NCI-H2029 treated with DMSO at 0.1 percent for 48 hours (cell line): Measurements from ENCODE around the gene MTA3.

ENCODE experiments used
- DNase-seq: peaks from one replicate; lab custom pipeline; 2025; lab: John Stamatoyannopoulos, UW

Gene MTA3

DNA sequence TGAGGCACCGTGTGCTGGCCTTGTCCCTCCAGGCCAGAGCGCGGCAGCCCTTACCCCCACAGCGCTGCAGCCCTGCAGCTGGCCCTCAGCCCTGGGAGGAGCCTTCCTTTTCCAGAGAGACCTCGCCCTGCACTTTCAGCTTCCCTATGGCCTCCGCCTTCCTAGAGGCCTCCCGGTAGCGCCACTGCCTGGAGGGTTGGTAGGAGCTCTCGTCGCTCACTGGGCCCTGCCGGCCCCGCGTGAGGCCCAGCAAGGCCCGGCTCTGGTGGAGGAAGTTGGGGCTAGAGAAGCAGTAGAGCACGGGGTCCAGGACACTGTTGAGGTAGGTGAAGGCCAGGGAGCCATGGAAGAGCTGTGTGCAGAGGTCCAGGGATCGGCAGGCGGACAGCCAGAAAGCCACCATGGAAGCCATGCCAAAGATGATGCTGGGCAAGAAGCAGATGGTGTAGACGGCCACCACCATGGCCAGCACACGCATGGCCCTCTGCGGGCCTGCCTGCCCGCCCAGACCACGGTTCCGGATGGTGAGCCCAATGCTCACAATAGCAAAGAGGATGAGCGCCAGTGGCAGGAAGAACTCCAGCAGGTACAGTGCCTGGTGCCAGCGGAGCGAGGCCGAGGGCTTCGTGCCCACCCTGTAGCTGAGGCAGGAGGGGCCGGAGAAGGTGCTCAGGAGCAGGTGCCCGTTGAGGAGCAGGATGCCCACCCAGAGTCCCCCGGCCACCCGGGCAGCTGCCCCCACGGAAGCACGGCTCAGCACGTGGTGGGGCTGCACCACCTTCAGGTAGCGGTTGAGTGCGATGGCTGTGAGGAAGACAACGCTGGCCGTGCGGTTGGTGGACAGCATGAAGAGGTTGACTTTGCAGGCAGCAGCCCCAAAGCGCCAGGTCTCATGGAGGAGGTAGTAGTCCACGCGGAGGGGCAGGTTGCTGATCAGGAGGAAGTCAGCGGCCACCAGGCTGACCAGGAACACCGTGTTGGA is 194.7 kb downstream of the MTA3 start:
- no peak for DNase-seq

DNA sequence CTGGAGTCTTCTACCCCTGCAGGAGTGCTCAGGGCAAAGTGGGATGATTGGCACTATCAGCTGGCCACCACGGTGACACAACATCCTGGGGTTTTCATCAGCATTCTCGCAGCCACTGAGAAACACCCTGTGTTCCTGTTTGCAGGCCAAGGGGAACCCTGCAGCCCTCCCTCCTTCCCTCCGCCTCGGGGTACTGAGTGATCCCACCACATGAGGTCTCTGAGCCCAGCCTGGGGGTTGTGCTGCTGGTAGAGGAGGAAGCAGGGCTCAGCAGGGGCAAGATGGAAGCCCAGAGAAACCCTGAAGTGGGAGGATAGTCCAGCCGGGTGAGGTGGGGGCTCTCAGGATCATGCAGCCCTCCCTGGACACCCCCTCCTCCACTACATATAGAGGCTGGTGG is 195.7 kb downstream of the MTA3 start, which contains the start of gene OXER1:
TSS of gene OXER1 (minus strand) at position 40 of the 400 bp plus-strand sequence. CDS start 73 bp downstream, outside the sequence.
- no peak for DNase-seq

DNA sequence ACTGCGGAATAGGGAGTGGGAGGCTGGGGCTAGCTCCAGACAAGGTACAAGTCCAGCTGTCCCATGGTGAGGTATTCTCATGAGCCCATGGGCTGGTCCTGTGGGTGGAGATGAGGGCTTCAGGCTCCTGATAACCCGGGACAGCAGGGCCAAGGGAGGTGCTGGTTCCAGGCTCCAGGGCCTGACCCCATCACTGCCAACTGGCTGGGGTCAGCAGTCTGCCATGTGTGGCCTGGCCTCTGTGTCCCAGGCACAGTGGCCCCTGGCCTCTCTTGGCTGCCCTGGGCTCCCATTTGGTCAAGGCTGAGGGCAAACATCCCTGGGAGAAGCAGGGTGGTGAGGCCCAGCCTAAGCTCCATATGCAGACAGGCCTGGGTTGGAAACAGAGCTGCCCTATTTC is 196.5 kb downstream of the MTA3 start:
- DNase-seq, result no peak

DNA sequence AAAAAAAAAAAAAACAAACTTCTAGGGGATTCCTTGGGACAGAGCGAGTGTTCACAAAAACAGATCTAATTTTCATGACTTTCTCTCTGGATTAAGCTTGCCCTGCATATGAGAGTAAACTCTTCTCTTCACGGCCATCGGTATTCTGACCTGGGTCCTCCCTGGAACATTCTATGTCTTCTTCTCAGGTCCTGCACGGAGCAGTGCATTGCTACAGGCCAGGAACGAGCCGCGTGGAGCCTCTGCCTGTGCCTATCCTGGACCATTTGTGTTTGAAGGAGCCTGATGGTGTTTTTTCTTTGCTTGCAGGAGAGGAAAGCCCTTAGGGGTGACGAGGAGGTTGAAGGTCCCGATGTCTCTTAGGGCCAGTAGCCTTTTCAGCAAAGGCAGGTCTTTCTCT is 197.3 kb downstream of the MTA3 start:
- no peak for DNase-seq

DNA sequence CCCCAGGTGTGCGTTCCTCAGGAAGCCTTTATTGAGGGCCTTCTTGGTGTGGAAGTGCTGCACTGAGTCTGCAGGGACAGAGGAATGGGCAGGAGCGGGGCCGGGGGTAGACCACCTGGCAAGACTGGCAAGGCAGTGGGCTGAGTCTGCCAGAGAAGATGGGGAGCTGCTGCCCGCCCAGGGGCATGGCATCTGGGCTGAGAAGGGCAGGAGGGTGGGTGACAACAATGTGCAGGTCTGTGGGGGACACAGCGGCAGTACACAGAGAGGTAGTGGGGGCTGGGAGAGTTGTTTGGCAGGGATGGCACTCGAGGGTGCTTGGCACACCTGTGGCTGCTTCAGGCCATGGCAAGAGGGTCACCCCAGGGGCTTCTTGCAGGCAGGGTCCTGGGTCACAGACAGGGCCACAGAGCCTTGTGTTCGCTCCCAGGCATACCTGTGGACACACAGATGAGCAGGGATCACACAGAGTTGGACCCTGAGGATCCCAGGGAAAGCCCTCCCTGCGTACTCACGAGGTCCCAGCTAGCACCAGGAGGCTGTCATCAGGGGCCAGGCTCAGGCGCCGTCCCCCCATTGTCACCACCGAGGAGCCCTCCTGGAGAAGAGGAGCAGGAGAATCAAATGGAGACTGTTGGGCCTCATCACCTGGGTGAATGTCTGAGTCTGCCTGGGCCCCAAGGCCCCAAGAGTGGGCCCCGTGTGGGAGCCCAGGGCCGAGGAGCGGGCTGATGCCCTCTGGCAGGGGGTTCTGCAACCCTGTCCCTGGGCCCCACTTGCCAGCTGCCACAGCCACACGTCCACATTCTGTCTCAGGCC is 198.9 kb downstream of the MTA3 start:
- no peak for DNase-seq

DNA sequence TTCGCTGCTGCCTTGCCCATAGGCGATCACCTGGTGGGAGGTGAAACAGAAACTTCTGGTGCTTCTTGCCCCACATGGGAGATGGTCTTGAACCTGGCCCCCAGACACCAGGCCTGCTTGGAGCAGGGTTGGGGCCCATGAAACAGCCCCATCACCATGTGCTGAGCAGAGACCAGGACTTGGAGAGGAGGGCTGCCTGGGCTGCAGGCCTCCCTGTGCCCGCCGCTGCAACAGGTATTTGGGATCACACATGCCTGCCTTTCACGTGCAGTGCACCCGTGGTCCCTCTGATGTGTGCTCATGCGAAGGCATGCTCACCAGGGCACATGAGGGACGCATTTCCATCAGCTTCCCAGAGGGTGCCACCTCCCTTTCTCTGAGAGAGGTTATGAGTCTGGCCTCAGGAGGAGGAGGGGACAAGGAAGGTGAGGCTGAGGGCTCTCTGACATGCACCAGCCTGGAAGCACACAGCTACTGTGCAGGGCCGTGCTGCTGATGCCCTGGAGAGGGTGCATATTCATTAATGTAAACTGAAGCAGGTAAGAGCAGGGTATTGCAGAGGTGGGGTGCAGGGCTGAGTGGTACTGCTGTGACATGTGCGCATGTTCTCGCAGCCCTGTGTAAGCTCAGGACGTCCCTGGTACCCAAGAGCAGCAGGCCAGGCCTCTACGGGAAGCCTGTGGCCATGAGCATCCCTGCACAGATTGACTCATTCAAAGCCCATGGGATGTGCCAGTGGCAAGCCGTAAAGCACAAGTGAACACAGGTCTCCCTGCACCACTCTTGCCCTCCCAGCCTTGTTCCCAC is 199.7 kb downstream of the MTA3 start:
- no peak for DNase-seq

DNA sequence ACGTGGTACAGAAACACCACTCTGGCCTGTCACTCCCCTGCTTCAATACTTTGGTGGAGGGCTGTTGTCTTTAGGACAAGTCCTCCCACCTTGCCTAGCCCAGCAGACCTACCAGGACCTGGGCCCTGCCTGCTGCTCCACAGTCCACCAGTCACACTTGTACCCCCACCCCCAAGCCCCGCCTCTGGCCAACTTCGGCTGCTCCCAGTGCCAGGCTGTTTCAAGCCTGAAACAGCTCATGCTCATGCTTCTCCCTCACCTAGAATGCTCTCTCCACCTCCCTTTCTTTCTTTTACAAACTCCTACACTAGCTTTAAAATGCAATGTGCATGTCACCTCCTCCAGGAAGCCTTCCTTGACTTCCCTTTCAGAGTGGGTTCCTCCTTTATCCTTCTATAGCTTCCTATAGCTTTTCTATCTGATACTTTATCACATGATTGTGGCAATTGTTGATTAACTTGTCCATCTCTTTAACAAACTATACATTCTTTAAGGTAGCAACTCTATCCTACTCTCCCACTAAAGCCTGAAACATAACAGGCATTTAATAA is 200.3 kb downstream of the MTA3 start:
- DNase-seq, result no peak

DNA sequence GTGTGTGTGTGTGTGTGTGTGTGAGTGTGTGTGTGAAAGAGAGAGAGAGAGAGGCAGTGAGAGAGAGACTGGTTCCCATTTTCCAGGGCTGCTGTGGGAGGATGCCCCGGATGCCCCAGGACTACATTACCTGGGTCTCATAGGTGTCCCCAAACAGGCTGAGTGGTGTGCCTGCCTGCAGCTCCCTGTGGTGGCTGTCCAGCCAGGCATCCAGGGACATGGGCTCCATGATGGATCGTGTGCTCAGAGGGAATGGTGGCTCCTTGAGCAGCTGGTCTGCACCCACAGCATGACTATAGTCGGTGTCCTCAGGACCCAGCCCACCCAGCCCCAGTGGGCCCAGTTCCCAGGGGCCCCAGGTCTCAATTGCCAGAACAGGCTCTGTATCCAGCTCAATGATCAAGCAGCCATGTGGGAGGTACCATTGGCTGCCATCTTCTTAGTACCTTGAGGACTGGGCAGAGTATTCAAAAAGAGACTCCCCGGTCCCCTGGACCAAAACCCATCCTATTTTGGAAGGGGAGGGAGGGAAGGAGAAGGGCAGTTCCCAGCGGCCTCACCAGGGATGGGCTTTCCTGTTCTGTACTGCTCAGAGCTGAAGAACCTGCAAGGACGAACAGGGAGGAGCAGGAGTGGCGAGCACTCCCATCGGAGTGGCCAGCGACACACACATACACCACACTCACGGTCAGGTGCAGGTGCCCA is 201.3 kb downstream of the MTA3 start:
- DNase-seq, result no peak

DNA sequence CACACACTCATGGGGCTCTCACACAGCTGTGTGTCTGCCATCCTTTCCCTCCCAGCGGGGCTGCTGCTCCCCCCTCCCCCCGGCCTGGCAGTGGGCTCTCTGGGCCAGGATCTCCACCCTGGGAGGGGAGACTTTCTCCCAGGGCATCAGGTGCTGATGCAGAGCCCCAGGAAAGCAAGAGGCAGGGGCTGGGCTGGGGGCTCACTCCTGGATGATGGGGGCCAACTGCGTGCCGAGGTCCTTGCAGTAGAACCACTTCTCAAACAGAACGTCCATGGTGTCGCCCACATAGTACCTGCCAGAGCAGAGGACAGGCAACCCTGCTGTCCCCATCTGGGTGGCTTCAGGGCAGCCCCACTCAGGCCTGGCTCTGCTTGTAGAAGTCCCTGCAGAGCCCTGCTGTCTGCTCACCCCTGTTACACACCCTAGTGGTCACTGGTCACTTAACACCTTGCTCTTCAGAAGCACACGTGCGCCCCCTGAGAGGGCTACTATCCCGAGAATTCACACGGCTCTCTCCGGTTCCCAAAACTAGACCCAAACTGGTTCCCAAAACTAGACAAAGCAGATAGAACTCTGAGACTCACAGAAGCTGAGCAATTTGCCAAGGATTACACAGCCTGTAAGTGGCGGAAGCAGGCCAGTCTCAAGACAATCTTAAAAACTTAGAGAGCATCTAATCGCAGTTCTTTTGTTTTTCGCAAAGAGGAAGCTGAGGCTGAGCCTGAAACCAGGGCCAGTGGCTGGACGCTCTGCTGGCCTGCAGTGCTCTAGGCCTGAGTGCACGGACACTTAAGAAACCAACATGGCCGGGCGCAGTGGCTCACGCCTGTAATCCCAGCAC is 202.1 kb downstream of the MTA3 start:
- DNase-seq, result no peak

DNA sequence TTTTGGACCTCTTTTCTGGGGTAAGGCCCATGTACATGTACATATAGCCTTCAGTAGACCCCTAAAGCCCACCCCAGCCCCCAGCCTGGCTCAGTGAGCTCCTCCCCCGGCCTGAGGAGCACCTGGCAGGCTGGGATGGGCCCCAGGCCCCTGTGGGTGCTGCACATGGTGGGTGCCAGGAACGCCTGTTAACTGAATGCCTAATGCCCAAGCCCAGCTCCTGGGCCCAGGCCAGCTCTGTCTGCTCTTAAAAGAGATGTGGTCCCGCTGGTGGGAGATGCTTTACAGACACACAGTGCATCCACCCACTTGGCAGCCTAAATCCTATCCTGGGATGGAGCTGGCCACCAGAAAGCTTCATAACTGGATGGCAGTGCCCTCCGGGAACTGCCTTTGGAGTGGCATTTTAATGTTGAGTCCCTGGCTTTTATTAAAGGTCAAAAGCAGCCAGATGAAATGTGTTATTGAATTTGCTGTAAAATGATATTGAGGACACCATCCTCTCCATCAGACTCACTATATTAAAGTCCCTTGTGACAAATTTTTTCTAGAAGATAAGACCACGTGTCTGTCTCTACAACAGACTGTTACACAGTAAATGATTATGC is 203.2 kb downstream of the MTA3 start:
- no peak for DNase-seq

DNA sequence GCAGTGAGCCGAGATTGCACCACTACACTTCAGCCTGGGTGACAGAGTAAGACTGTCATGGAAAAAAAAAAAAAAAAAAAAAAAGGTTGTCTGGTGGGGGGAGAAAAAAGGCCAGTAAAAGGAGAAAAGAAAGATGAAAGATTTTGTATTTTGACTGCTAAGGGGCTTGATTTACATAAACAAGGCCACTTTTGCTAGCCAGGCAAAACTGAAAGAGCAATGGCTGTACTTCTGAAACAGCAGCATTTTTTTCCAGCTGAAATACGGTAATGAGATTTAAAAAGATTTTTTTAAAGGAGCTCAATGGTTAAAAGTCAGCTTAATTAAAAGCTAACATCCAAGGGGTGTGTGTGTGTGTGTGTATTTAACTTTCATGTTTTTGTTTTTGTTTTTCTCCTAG is 206.8 kb downstream of the MTA3 start:
- DNase-seq, result no peak

DNA sequence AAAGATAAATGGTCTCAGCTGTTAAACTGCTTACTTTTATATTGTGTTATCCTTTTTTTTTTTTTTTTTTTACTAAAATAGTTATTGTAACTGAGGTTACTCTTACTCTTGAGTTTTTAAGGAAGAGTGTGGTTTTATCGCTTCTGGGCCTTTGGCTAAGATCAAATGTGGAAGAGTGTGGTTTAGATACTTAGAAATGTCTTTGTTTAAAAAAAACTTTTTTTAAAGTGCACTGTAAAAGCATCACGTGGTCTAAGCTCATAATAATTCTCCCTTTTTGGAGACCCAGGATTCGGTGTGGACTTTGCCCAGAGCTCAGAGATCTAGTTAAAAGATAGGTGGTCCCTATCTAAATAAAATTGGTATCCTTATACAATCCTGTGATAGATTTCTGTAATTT is 207.4 kb downstream of the MTA3 start:
- no peak for DNase-seq

DNA sequence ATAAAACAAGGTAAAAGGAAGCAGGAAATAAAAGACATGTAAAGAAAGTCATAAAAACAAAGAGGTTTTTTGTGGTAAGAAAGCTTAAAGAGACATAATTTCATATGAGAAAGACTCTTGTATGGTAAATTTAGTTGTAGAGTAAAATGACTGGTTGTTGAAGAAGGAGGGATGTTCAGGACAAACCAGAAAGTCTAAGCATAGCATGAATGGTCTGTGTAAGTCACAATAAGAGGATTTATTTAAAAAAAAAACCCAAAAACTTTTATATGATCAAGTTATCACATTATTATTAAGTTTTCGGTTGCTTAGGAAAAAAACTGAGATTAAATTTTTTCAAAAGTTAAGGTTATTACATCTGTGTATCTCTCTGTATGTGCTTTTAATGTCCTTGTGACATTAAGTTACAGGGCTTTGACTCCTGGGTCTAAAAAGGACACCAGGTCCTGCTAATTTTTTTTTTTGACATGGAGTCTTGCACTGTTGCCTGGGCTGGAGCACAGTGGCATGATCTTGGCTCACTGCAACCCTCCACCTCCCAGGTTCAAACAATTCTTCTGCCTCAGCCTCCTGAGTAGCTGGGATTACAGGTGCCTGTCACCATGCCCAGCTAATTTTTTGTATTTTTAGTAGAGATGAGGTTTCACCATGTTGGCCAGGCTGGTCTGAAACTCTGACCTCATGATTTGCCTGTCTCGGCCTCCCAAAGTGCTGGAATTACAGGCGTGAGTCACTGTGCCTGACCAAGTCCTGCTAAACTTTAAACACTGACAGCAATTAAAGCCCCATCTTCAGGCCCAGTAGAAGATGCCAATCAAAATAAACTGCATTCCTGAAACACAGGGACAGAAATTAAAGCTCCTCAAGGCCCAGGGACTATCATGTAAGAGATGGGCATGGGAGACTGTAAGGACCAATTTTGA is 209.7 kb downstream of the MTA3 start:
- no peak for DNase-seq

DNA sequence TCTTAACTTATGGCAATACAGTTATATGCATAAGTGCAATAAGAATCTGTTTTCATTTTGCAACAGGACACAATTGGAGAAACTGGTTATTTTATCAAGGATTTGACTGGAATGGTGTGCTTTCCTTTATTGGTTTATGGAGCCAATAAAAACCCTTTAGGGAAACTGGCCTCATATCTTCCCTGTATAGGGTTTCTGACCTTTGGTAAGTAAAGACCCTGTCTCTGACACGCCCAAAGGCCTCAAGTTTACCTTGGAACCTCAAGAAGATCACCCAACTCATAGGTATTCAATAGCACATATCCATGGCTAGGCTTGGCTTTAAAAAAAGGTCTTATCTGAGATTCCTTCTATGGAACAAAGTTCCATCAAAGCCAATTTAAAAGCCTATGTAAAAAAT is 212.7 kb downstream of the MTA3 start:
- no peak for DNase-seq

DNA sequence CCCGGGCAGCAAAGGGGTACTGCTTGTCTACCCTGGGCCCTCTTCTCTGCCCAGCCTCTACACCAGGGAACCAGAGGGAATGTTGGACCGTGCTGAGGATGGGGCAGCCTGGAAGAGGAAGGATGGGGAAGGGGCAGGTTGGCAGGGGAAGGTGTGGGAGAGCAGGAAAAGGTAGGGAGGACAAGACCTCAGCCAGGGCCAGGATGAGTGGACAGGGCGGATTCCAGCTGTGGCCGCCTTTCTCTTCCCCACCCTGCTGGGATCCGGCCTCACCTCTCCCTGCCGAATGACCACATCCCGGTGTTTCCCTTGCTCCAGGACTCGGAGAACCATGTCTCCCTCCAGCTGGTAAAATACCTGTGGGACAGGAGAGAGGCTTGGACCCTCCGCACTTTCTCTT is 215.1 kb downstream of the MTA3 start:
- no peak for DNase-seq

DNA sequence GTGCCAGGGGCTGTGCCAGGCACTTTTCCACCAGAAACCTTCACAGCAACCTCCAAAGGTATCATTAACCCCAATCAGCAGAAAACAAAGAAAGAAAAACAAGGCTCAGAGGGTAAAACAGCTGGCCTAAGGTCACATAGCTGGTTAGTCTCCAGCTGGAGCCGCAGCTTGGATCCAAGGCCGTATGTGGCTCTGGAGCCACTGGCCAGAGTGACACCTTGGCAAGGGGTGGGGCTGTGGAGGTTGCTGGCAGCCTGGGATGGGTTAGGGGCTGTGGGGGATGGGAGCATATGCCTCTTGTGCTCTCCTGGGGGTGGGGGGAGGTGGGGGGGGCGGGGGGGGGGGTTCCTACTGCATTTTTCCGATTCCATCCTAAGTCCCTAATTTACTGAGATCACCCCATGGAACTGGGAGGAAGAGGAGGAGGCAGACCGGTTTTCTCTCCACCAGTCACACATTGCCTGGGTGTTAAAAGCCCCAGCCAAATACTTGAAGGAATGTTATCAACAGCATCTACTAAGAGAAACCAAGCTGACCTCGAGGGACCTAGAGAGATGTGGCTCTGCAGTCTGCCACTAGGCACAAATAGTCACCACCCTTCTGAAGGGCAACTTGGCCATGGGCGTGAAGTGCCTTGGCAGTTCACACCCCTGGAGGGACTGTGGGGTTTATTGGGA is 215.9 kb downstream of the MTA3 start:
- no peak for DNase-seq

DNA sequence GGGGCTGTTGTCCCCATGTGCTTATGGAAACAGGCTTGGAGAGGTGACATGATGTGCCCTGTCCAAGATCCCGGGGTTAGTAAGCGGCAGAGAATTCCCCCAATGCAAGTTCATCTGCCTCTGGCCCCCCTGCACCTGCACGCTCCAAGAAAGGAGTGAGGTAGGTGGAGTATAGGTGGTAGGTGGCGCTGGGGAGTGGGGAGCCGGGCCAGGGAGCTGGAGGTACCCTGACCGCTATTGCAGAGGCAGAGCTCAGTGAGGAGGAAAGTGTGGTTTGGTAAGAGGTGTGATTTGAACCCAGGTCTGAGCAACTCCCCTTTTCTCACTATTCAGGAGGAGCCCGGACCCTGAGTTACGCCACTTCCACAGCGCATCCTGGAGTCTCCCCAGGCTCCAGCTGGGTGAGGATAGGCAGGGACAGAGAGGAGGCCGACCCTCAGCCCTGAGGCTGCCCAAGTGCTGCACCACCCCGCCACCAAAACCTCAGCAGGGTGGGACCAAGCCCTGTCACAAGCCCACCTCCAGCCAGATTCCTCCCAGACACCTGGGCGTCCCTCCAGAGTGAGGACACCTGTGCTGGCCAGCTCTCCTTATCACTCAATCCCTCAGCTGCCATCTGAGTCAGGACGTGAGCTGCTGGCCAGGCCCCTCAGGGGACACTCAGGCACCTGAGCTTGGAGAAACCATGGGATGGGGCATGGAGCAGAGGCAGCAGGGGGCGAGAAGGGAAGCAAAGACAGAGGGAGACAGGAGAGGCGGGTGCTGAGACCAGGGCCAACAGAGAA is 218.3 kb downstream of the MTA3 start:
- DNase-seq, result no peak
